Activated CD4-positive, alpha-beta memory T cell treated with anti-CD3 and anti-CD28 coated beads, Interleukin-2, amount 10 ng/mL, durations not matched to agents 7 days and 5 days (primary cell): ENCODE data around the gene MMP21. TPM values are rescaled to one million over a fixed set of nuclear protein-coding genes. Genes with fewer than 3 reads are reported as not detected.

Experiments used
- CTCF ChIA-PET: fragments of 350-600 bp; sonication (Branson Sonifier 250); formaldehyde crosslinking; loops from one replicate; lab custom pipeline; 2021; ENCODE audit warnings: antibody characterized with exemption, inconsistent platforms; lab: Charles Lee
- POLR2A ChIA-PET: fragments of 350-600 bp; sonication (Branson Sonifier 250); formaldehyde crosslinking; loops from one replicate; lab custom pipeline; 2021; ENCODE audit warnings: antibody characterized with exemption; lab: Charles Lee
- DNase-seq: peaks from one replicate; pipeline ENCODE4 v3.0.0-alpha.2; 2020
- H3K27ac Mint-ChIP-seq: one replicate; pipeline ENCODE4 v1.8.0; 2021; ENCODE audit warnings: mild to moderate bottlenecking, mixed read lengths
- H3K27me3 Mint-ChIP-seq: one replicate; pipeline ENCODE4 v1.8.0; 2021; ENCODE audit warnings: mixed read lengths
- H3K36me3 Mint-ChIP-seq: one replicate; pipeline ENCODE4 v1.8.0; 2021; ENCODE audit warnings: low read depth, mixed read lengths
- H3K4me1 Mint-ChIP-seq: one replicate; pipeline ENCODE4 v1.8.0; 2021; ENCODE audit warnings: mixed read lengths
- H3K4me3 Mint-ChIP-seq: one replicate; pipeline ENCODE4 v1.8.0; 2021; ENCODE audit warnings: mild to moderate bottlenecking, mixed read lengths
- H3K9me3 Mint-ChIP-seq: one replicate; pipeline ENCODE4 v1.8.0; 2021; ENCODE audit warnings: mixed read lengths
- total RNA-seq, 2 experiments: library from RNA; stranded (reverse); gene quantifications; one replicate each; pipeline ENCODE4 v1.2.3, GENCODE V29; 2021

The MMP21 gene
- total RNA-seq, 2 experiments from 2014 or later, result not detected

DNA sequence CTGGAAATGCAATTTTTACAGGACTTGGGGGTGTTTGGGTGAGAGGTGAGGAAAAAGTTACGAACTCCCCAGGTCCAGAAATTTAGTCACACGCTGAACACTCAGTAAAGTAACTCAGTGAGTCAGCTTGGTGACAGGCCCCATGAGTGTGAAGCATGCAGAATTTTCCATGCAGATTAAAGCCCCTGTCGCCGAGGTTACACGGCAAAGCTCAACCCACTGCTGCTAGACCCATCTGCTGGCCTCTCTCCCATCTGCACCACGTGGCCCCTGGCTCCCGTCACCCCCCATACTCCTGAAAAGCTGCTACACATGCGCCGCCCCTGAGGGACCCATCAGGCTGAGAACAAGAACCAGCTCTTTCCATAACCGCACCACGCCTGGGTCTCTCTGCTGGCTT, 7.0 kb upstream of the MMP21 start:
- no peaks in the 10 kb centered on the region for H3K9me3 Mint-ChIP-seq
- H3K4me1 Mint-ChIP-seq, result peaks cover 6% of the 10 kb centered on the region
- peaks cover under 1% of the 10 kb centered on the region for H3K36me3 Mint-ChIP-seq
- DNase-seq, result no peak
- no peaks in the 10 kb centered on the region for H3K27me3 Mint-ChIP-seq
- ChIA-PET POLR2A (no interaction called here), CTCF (no interaction called here)
- H3K27ac Mint-ChIP-seq, result no peak overlapping the region
- H3K4me3 Mint-ChIP-seq, result no peak overlapping the region

- Mint-ChIP-seq H3K27me3 (no peaks in the 10 kb centered on the region), H3K4me3 (no peak overlapping the region), H3K9me3 (no peaks in the 10 kb centered on the region), H3K4me1 (no peaks in the 10 kb centered on the region), H3K27ac (no peak overlapping the region), H3K36me3 (no peaks in the 10 kb centered on the region)
- no peak for DNase-seq
- POLR2A ChIA-PET, result no interaction called here
- CTCF ChIA-PET, result no interaction called here
Measured at GRCh38 chr10:125782054-125782453, 6.4 kb upstream of the MMP21 start.

GRCh38 chr10:125781374-125781773, 5.8 kb upstream of the MMP21 start:
- no peaks in the 10 kb centered on the region for H3K27me3 Mint-ChIP-seq
- ChIA-PET POLR2A (no interaction called here), CTCF (no interaction called here)
- no peaks in the 10 kb centered on the region for H3K9me3 Mint-ChIP-seq
- no peak overlapping the region for H3K27ac Mint-ChIP-seq
- no peak for DNase-seq
- H3K4me3 Mint-ChIP-seq, result no peak overlapping the region
- H3K36me3 Mint-ChIP-seq, result no peaks in the 10 kb centered on the region
- H3K4me1 Mint-ChIP-seq, result no peaks in the 10 kb centered on the region

DNA sequence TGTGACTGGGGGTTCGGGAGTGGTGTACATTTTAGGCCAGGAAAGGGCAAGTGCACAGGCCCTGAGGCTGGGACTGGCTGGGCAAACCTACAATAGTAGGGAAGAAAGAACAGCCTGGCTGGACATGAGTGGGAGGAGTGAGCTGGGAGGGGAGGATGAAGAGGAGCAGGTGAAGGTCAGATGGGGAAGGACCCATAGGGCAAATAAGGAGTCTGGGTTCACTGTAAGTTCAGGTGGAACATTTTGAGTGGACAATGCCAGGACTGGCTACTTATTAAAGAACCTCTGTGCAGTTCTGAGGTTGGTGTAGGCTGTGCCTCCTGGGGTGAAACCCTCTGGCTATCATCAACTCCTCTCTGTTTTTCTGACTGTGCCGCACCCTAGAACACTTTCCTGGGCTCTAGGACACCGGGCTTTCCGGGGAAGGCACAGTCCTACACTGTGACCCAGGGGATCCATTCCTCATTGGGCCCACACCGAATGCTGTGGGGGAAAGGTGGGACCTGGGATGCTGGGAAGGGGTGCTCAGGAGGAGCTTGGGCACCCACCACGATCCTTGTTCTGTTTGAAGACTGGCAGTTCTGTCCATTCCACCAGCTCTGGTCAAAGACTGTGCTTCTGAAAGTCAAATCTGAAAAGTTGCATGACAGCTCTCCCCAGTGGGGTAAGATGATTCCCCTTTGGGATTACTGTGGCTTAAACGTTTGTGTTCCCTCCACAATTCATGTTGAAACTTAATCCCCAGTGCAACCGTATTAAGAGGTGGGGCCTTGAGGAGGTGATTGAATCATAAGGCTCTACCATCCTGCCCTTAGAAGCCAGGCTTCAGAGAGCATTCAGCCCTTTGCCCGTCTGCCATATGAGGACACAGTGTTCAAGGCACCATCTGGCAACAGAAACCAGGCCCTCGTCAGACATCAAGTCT, 4.0 kb upstream of the MMP21 start:
- H3K36me3 Mint-ChIP-seq, result no peaks in the 10 kb centered on the region
- no peak for DNase-seq
- H3K27ac Mint-ChIP-seq, result no peak overlapping the region
- no peak overlapping the region for H3K4me3 Mint-ChIP-seq
- no peaks in the 10 kb centered on the region for H3K4me1 Mint-ChIP-seq
- H3K9me3 Mint-ChIP-seq, result no peaks in the 10 kb centered on the region
- ChIA-PET POLR2A (no interaction called here), CTCF (no interaction called here)
- no peaks in the 10 kb centered on the region for H3K27me3 Mint-ChIP-seq

GRCh38 chr10:125778556-125778955, 2.9 kb upstream of the MMP21 start:
- ChIA-PET POLR2A (no interaction called here), CTCF (no interaction called here)
- H3K36me3 Mint-ChIP-seq, result no peaks in the 10 kb centered on the region
- no peaks in the 10 kb centered on the region for H3K4me1 Mint-ChIP-seq
- no peak for DNase-seq
- no peak overlapping the region for H3K27ac Mint-ChIP-seq
- H3K9me3 Mint-ChIP-seq, result no peaks in the 10 kb centered on the region
- H3K4me3 Mint-ChIP-seq, result no peak overlapping the region
- peaks cover 1% of the 10 kb centered on the region for H3K27me3 Mint-ChIP-seq

DNA sequence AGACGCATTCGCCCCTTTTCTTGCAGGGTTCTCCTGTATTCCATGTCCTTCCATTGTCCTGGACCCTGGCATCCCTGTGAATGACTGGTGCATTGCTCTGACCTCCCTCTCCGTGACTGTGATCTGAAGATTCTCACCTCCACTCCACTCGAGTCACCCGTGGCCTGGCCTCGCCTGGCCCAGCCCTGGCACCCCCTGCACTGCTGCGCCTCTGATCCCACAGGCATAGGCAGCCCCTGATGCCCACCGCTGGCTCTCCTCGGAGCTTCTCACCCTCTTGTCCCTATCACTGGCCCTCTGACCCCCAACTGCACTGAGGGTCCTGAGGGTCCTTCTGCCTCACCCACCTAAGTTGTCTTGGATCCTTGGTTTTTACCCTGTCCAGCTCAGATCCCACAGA, 2.2 kb upstream of the MMP21 start:
- Mint-ChIP-seq H3K27ac (no peak overlapping the region), H3K4me1 (no peaks in the 10 kb centered on the region), H3K9me3 (no peaks in the 10 kb centered on the region), H3K4me3 (no peak overlapping the region), H3K27me3 (peaks cover 1% of the 10 kb centered on the region), H3K36me3 (no peaks in the 10 kb centered on the region)
- ChIA-PET POLR2A (no interaction called here), CTCF (no interaction called here)
- DNase-seq, result no peak

- no peak for DNase-seq
- Mint-ChIP-seq H3K4me3 (no peak overlapping the region), H3K9me3 (no peaks in the 10 kb centered on the region), H3K4me1 (no peaks in the 10 kb centered on the region), H3K27ac (no peak overlapping the region), H3K27me3 (peaks cover 1% of the 10 kb centered on the region), H3K36me3 (no peaks in the 10 kb centered on the region)
- POLR2A ChIA-PET, result no interaction called here
- CTCF ChIA-PET, result no interaction called here
Measured at GRCh38 chr10:125774581-125775191, 935 bp downstream of the MMP21 start.

GRCh38 chr10:125773687-125774543, 1.7 kb downstream of the MMP21 start:
- no peak for DNase-seq
- Mint-ChIP-seq H3K27ac (no peak overlapping the region), H3K27me3 (peaks cover 1% of the 10 kb centered on the region), H3K4me1 (no peaks in the 10 kb centered on the region), H3K9me3 (no peaks in the 10 kb centered on the region), H3K36me3 (peaks cover 3% of the 10 kb centered on the region), H3K4me3 (no peak overlapping the region)
- POLR2A ChIA-PET, result no interaction called here
- CTCF ChIA-PET, result no interaction called here

DNA sequence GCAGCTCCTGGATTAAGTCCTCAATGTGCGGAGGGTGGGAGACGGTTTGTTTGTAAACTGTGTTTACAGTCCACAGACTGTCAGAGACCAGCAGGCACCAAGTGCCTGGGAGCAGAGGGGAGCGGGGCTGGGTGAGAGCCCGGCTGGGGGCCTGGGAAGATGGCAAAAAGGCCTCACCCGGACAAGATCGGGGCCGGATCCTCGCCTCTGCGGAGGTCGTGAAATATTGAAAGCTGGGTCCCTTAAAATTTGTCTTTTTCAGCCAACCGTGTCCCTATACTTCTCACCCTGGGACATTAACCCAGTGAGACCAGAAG, 2.8 kb downstream of the MMP21 start:
- H3K9me3 Mint-ChIP-seq, result no peaks in the 10 kb centered on the region
- peaks cover 1% of the 10 kb centered on the region for H3K27me3 Mint-ChIP-seq
- CTCF ChIA-PET, result no interaction called here
- POLR2A ChIA-PET, result no interaction called here
- no peak for DNase-seq
- H3K4me1 Mint-ChIP-seq, result no peaks in the 10 kb centered on the region
- peaks cover 3% of the 10 kb centered on the region for H3K36me3 Mint-ChIP-seq
- H3K27ac Mint-ChIP-seq, result no peak overlapping the region
- H3K4me3 Mint-ChIP-seq, result no peak overlapping the region

DNA sequence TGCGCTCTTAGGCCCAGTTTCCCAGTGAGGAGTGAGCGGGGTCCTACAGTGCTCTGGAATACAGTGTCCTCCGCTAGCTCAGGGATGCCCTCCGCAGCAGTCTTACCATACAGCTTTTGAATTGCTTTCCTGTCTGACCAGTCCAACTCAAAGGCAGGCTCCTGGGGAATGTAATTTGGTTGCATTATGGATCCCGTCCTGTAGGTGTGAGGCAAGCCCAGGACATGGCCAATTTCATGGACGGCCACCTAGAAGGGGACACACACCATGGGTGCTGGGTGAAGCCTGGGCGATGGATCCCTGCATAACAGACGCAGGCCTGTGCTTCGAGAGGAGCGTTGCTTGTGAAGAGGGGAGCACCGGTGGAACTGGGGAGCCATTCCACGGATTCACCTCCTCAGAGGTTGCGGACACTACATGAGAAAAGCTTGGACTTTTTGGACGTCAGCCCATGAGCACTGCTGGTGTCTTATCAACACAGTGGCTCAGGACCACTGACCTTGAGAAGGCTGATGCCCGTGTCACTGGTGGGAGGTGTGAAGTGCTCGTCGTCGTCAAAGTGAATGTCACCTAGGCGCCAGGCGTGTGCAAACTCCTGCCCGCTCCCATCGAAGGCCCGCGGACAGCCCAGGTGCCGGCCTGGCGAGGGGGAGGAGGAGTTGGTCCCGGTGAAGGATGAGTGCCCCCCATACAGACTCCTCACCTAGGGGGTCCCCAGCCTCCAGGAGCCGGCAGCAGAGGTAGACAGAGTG, 3.3 kb downstream of the MMP21 start:
- no peak for DNase-seq
- POLR2A ChIA-PET, result interaction anchor here (1.3 kb wide), 1 partner anchor 54 kb away, joined by 3 read pairs; no protein-coding TSS in a partner anchor
- CTCF ChIA-PET, result interaction anchor here (0.6 kb wide), 1 partner anchor 91 kb away, joined by 5 read pairs; no protein-coding TSS in a partner anchor
- Mint-ChIP-seq H3K4me3 (no peak overlapping the region), H3K27ac (no peak overlapping the region), H3K9me3 (no peaks in the 10 kb centered on the region), H3K4me1 (no peaks in the 10 kb centered on the region), H3K36me3 (peaks cover 4% of the 10 kb centered on the region), H3K27me3 (peaks cover 1% of the 10 kb centered on the region)

- Mint-ChIP-seq H3K4me1 (no peaks in the 10 kb centered on the region), H3K27ac (no peak overlapping the region), H3K36me3 (peaks cover 12% of the 10 kb centered on the region), H3K4me3 (no peak overlapping the region), H3K27me3 (peaks cover 1% of the 10 kb centered on the region), H3K9me3 (no peaks in the 10 kb centered on the region)
- no peak for DNase-seq
- POLR2A ChIA-PET, result interaction anchor here (1.3 kb wide), 1 partner anchor 55 kb away, joined by 3 read pairs; no protein-coding TSS in a partner anchor
- CTCF ChIA-PET, result no interaction called here
Measured at GRCh38 chr10:125770844-125771243, 4.8 kb downstream of the MMP21 start.

DNA sequence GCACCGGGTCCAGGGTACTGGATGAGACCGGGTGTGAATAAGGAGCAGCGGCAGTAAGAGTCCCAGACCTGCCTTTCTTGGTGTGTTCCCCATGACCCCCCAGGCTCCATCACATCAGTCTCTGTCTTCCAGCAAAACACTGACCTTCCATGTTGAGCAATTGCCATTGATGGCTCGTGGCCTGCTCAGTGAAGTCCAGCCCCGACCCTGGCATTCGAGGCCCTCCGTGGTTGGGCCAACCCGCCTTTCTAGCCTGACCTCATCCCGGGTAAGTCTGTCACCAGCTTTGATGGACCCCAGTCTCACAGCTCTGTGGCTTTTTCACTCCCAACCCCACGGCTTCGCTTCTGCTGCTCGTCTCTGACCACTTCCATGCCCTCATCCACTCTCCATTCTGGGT, 6.4 kb downstream of the MMP21 start:
- Mint-ChIP-seq H3K4me1 (no peaks in the 10 kb centered on the region), H3K27ac (no peak overlapping the region), H3K4me3 (no peak overlapping the region), H3K36me3 (peaks cover 27% of the 10 kb centered on the region), H3K27me3 (no peaks in the 10 kb centered on the region), H3K9me3 (no peaks in the 10 kb centered on the region)
- no peak for DNase-seq
- CTCF ChIA-PET, result no interaction called here
- POLR2A ChIA-PET, result no interaction called here
